Measurements from ENCODE around the gene SYNDIG1. TPM values are rescaled to one million over a fixed set of nuclear protein-coding genes. Genes with fewer than 3 reads are reported as not detected.

SYNDIG1 gene
- total RNA-seq, 1 experiment from 2014 or later = not detected

DNA sequence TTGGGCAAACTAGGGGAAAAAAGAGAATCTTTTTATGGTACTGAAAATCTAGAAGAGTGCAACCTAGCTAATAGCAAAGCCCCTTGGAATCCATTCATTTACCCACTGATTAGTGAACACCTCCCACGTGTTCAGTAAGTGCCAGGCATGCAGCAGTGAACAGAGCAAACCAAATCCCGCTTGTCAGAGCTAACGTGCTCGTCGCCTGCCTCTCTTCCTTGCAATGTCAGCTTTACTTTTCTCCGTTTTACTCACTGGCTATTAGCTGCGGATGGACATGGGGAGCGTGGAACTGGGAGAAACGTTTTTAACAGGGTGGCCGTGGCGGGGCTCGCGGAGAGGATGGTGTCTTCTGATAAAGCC, 120.4 kb downstream of the SYNDIG1 start:
- Mint-ChIP-seq H3K36me3 (ENCODE audit: insufficient read depth, unreplicated experiment) (no peaks in the 10 kb centered on the region), H3K4me1 (ENCODE audit: low read depth, unreplicated experiment) (no peaks in the 10 kb centered on the region), H3K27ac (ENCODE audit: unreplicated experiment) (no peak overlapping the region), H3K9me3 (ENCODE audit: unreplicated experiment) (no peaks in the 10 kb centered on the region), H3K4me3 (ENCODE audit: unreplicated experiment) (no peak overlapping the region), H3K27me3 (ENCODE audit: insufficient read depth, unreplicated experiment) (peaks cover 17% of the 10 kb centered on the region)
- H3K27me3 ChIP-seq (replicated peaks; ENCODE audit: control insufficient read depth, insufficient read depth, low read length) = no peaks in the 10 kb centered on the region; the same call in 1 of the 2 replicates
- no peak for DNase-seq
- CTCF ChIA-PET = no interaction called here
- H3K4me3 ChIP-seq (ENCODE audit: low read depth, low read length) = no peak overlapping the region
- intact Hi-C loops (cut with micrococcal nuclease; ENCODE audit: unreplicated experiment) = no loop called here
- TF ChIP-seq, protein P1, sequence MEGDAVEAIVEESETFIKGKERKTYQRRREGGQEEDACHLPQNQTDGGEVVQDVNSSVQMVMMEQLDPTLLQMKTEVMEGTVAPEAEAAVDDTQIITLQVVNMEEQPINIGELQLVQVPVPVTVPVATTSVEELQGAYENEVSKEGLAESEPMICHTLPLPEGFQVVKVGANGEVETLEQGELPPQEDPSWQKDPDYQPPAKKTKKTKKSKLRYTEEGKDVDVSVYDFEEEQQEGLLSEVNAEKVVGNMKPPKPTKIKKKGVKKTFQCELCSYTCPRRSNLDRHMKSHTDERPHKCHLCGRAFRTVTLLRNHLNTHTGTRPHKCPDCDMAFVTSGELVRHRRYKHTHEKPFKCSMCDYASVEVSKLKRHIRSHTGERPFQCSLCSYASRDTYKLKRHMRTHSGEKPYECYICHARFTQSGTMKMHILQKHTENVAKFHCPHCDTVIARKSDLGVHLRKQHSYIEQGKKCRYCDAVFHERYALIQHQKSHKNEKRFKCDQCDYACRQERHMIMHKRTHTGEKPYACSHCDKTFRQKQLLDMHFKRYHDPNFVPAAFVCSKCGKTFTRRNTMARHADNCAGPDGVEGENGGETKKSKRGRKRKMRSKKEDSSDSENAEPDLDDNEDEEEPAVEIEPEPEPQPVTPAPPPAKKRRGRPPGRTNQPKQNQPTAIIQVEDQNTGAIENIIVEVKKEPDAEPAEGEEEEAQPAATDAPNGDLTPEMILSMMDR (IDR thresholded peaks at IDR 0.05; ENCODE audit: insufficient read depth in 1 of 2, low read depth in 1 of 2, low read length in 1 of 2, severe bottlenecking in 1 of 2, unreplicated experiment in 1 of 2) = no peak
- POLR2A ChIA-PET = no interaction called here
- BruUV-seq (replicated peaks) = no TSS peak
- H3K36me3 ChIP-seq (ENCODE audit: control insufficient read depth, insufficient read depth, low read length) = no peaks in the 10 kb centered on the region
- no peaks in the 10 kb centered on the region for H3K9me3 ChIP-seq
- no peaks in the 10 kb centered on the region for H3K4me1 ChIP-seq

DNA sequence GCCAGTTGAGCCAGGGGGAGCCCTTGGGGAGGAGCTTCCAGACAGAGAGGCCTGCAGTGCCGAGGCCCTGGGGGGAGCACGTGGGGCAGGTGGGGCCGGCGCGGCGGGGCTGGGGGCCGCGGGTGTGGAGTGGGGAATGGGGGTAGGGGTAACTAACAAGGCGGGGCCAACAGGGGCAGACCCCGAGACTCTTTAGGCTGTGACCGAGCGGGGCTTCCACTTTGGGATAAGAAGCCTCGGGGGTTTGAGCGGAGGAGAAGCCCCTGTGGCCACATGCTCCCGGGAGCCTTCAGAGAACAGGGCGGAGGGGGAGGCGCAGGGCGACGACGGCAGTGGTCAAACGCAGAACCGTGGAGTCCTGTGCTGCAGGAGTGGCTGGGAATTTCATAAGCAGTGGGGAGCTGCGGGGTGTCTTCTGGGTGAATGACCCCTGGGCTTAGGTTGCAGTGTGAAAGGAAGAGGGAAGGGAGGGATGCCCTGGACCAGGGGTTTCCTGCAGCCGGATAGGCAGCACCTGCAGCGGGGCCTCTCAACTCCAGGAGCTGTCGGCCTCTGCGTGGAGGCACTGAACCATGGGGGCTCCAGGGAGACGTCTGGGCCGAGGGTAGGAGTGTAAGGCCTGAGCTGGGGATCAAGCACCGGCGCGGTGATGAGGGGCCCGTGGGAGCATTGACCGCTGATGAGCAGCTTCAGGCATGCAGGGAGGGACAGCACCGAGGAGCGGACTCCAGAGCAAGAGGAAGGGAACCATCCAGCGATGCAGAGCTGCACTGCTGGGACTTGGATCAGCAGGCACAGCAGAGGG, 121.0 kb downstream of the SYNDIG1 start:
- DNase-seq = no peak
- H3K27me3 ChIP-seq (replicated peaks; ENCODE audit: control insufficient read depth, insufficient read depth, low read length) = no peaks in the 10 kb centered on the region
- POLR2A ChIA-PET = no interaction called here

DNA sequence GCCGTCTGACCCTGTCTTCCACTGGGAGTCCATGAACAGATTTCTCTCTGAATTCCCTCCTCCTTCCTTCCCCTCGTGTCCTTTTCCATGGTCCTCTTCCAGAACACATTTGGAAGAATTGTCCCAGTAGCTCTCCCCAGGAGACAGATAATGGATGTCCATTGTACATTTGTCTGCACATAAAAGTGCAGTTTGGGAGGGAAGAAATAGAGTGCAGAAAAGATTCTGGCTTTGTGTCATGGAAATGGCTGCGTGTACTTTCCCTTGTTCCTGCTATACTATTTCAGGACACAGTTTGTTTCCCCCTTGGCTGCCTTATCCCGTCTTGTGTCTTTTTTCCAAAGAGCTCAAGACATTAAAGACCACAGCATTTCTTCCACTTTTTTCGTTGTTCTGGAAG, 127.6 kb downstream of the SYNDIG1 start:
- no peaks in the 10 kb centered on the region; the same call in 1 of the 2 replicates for H3K27me3 ChIP-seq (replicated peaks; ENCODE audit: control insufficient read depth, insufficient read depth, low read length)
- peaks cover 12% of the 10 kb centered on the region; the same call in 1 of the 2 replicates for H3K9me3 ChIP-seq
- TF ChIP-seq, protein P1 (IDR thresholded peaks at IDR 0.05; ENCODE audit: insufficient read depth in 1 of 2, low read depth in 1 of 2, low read length in 1 of 2, severe bottlenecking in 1 of 2, unreplicated experiment in 1 of 2) = no peak
- no peaks in the 10 kb centered on the region for H3K4me1 Mint-ChIP-seq (ENCODE audit: low read depth, unreplicated experiment)
- BruUV-seq (replicated peaks) = no TSS peak
- ChIA-PET POLR2A (no interaction called here), CTCF (no interaction called here)
- peaks cover 19% of the 10 kb centered on the region for H3K27me3 Mint-ChIP-seq (ENCODE audit: insufficient read depth, unreplicated experiment)
- H3K36me3 Mint-ChIP-seq (ENCODE audit: insufficient read depth, unreplicated experiment) = no peaks in the 10 kb centered on the region
- peaks cover 28% of the 10 kb centered on the region for H3K9me3 Mint-ChIP-seq (ENCODE audit: unreplicated experiment)
- no peak overlapping the region for H3K27ac Mint-ChIP-seq (ENCODE audit: unreplicated experiment)
- H3K4me1 ChIP-seq = no peaks in the 10 kb centered on the region
- H3K4me3 Mint-ChIP-seq (ENCODE audit: unreplicated experiment) = no peak overlapping the region
- H3K36me3 ChIP-seq (ENCODE audit: control insufficient read depth, insufficient read depth, low read length) = no peaks in the 10 kb centered on the region
- intact Hi-C loops (cut with micrococcal nuclease; ENCODE audit: unreplicated experiment) = no loop called here
- H3K4me3 ChIP-seq (ENCODE audit: low read depth, low read length) = no peak overlapping the region
- DNase-seq = no peak

More for the DNA sequence above, 121.0 kb downstream of the SYNDIG1 start:
- H3K4me1 ChIP-seq = no peaks in the 10 kb centered on the region
- no TSS peak for BruUV-seq (replicated peaks)
- CTCF ChIA-PET = no interaction called here
- Mint-ChIP-seq H3K4me3 (ENCODE audit: unreplicated experiment) (no peak overlapping the region), H3K36me3 (ENCODE audit: insufficient read depth, unreplicated experiment) (no peaks in the 10 kb centered on the region), H3K4me1 (ENCODE audit: low read depth, unreplicated experiment) (no peaks in the 10 kb centered on the region), H3K9me3 (ENCODE audit: unreplicated experiment) (no peaks in the 10 kb centered on the region), H3K27me3 (ENCODE audit: insufficient read depth, unreplicated experiment) (peaks cover 16% of the 10 kb centered on the region), H3K27ac (ENCODE audit: unreplicated experiment) (no peak overlapping the region)
- H3K4me3 ChIP-seq (ENCODE audit: low read depth, low read length) = no peak overlapping the region
- no peaks in the 10 kb centered on the region for H3K36me3 ChIP-seq (ENCODE audit: control insufficient read depth, insufficient read depth, low read length)
- H3K9me3 ChIP-seq = no peaks in the 10 kb centered on the region
- intact Hi-C loops (cut with micrococcal nuclease; ENCODE audit: unreplicated experiment) = no loop called here
- TF ChIP-seq, protein P1 (IDR thresholded peaks at IDR 0.05; ENCODE audit: insufficient read depth in 1 of 2, low read depth in 1 of 2, low read length in 1 of 2, severe bottlenecking in 1 of 2, unreplicated experiment in 1 of 2) = no peak
